Measurements from ENCODE around the gene PTPRR.

The PTPRR gene

DNA sequence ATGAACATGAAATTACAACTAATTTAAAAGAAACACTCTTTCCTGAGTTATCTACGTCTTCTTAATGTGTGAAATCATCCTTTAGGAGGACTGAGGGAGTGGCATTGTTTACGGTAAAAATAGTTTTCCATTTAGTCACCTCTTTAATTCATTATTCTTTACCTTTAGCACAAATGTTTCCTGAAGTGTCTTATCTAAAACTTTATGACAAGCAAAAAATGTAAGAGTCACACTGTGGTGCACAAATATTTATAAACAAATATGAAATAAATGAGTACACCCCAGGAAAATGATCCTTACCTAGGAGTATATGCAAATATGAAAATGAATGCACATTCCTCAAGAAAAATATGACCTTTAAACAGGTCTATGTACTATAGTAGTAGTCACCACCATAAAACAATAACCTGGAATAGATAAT, 104.6 kb downstream of the PTPRR start:
- Histone ChIP-seq H3F3A (ENCODE audit: insufficient read depth) (no peaks in the 10 kb centered on the region), H2AFZ (ENCODE audit: low read depth, low read length, severe bottlenecking) (no peak overlapping the region), H4K20me1 (ENCODE audit: low read depth, low read length) (no peaks in the 10 kb centered on the region), H3K27me3 (ENCODE audit: low read length) (no peaks in the 10 kb centered on the region), H3K4me3 (ENCODE audit: insufficient read depth, low read length, poor library complexity, severe bottlenecking) (no peak overlapping the region), H3K9ac (ENCODE audit: low read length) (no peak overlapping the region), H3K79me2 (ENCODE audit: insufficient read depth, low read length) (no peaks in the 10 kb centered on the region), H3K36me3 (ENCODE audit: low read length) (no peaks in the 10 kb centered on the region), H3K9me2 (replicated peaks; ENCODE audit: insufficient read depth, low read length) (no peaks in the 10 kb centered on the region), H3K27ac (ENCODE audit: low read depth, low read length) (no peak overlapping the region), H3K9me3 (ENCODE audit: insufficient read depth, low read length) (no peaks in the 10 kb centered on the region), H3K4me2 (ENCODE audit: low read depth, low read length, poor library complexity, severe bottlenecking) (no peak overlapping the region)
- TF ChIP-seq EZH2phosphoT487 (conservative IDR thresholded peaks at IDR 0.05; ENCODE audit: low read length), result no peak
- TF ChIP-seq, protein P1, sequence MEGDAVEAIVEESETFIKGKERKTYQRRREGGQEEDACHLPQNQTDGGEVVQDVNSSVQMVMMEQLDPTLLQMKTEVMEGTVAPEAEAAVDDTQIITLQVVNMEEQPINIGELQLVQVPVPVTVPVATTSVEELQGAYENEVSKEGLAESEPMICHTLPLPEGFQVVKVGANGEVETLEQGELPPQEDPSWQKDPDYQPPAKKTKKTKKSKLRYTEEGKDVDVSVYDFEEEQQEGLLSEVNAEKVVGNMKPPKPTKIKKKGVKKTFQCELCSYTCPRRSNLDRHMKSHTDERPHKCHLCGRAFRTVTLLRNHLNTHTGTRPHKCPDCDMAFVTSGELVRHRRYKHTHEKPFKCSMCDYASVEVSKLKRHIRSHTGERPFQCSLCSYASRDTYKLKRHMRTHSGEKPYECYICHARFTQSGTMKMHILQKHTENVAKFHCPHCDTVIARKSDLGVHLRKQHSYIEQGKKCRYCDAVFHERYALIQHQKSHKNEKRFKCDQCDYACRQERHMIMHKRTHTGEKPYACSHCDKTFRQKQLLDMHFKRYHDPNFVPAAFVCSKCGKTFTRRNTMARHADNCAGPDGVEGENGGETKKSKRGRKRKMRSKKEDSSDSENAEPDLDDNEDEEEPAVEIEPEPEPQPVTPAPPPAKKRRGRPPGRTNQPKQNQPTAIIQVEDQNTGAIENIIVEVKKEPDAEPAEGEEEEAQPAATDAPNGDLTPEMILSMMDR (IDR thresholded peaks at IDR 0.05; ENCODE audit: insufficient read depth, low read length, poor library complexity, severe bottlenecking), result no peak

DNA sequence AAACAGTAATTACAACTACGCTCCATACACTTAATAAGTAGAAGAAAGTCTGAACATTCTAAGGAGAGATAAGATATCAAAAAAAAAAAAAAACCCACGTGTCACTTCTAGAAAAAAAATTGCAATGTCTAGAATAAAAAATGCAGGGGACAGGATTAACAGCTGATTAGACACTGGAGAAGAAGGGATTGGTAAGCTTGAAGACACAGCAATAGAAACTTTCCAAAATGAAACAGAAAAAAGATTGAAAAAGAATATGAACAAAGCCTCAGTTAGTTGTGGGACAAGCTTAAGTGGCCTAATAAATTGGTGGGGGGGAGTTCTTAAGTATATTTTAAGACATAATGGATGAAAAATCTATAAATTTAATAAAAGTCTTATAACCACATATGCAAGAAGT, 105.5 kb downstream of the PTPRR start:
- H4K20me1 ChIP-seq (ENCODE audit: low read depth, low read length), result no peaks in the 10 kb centered on the region
- H2AFZ ChIP-seq (ENCODE audit: low read depth, low read length, severe bottlenecking), result no peak overlapping the region
- no peaks in the 10 kb centered on the region for H3K36me3 ChIP-seq (ENCODE audit: low read length)
- no peak for TF ChIP-seq EZH2phosphoT487 (conservative IDR thresholded peaks at IDR 0.05; ENCODE audit: low read length)
- TF ChIP-seq, protein P1 (IDR thresholded peaks at IDR 0.05; ENCODE audit: insufficient read depth, low read length, poor library complexity, severe bottlenecking), result no peak
- no peaks in the 10 kb centered on the region for H3F3A ChIP-seq (ENCODE audit: insufficient read depth)
- H3K9me2 ChIP-seq (replicated peaks; ENCODE audit: insufficient read depth, low read length), result no peaks in the 10 kb centered on the region
- no peak overlapping the region for H3K27ac ChIP-seq (ENCODE audit: low read depth, low read length)
- H3K27me3 ChIP-seq (ENCODE audit: low read length), result no peaks in the 10 kb centered on the region
- no peaks in the 10 kb centered on the region for H3K79me2 ChIP-seq (ENCODE audit: insufficient read depth, low read length)
- no peak overlapping the region for H3K4me2 ChIP-seq (ENCODE audit: low read depth, low read length, poor library complexity, severe bottlenecking)
- H3K9ac ChIP-seq (ENCODE audit: low read length), result no peak overlapping the region
- H3K9me3 ChIP-seq (ENCODE audit: insufficient read depth, low read length), result no peaks in the 10 kb centered on the region
- H3K4me3 ChIP-seq (ENCODE audit: insufficient read depth, low read length, poor library complexity, severe bottlenecking), result no peak overlapping the region

DNA sequence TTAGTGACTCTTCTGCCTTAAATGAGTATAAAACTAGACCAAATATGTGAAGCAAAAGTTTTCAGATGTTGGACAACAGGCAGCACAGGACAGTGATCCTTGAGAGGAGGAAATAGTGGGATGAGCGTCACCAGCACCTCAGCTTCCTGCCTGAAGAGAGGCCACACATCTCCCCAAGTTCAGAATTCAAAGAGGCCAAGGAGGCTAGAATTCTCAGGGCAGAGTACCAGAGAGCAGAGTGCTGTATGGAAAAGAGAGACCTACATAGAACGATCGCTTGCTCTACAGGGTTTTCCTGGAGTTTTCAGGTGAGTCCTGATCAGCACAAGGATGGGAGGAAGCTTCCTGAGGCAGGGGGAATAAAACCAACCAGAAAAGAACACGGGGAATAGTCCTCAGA, 107.0 kb downstream of the PTPRR start:
- no peak overlapping the region for H3K4me3 ChIP-seq (ENCODE audit: insufficient read depth, low read length, poor library complexity, severe bottlenecking)
- H3K9me2 ChIP-seq (replicated peaks; ENCODE audit: insufficient read depth, low read length), result no peaks in the 10 kb centered on the region
- H3K4me2 ChIP-seq (ENCODE audit: low read depth, low read length, poor library complexity, severe bottlenecking), result no peak overlapping the region
- H3F3A ChIP-seq (ENCODE audit: insufficient read depth), result no peaks in the 10 kb centered on the region
- H3K9ac ChIP-seq (ENCODE audit: low read length), result no peak overlapping the region
- no peaks in the 10 kb centered on the region for H3K9me3 ChIP-seq (ENCODE audit: insufficient read depth, low read length)
- no peaks in the 10 kb centered on the region for H3K36me3 ChIP-seq (ENCODE audit: low read length)
- H3K27ac ChIP-seq (ENCODE audit: low read depth, low read length), result no peak overlapping the region
- no peaks in the 10 kb centered on the region for H4K20me1 ChIP-seq (ENCODE audit: low read depth, low read length)
- H3K27me3 ChIP-seq (ENCODE audit: low read length), result no peaks in the 10 kb centered on the region
- TF ChIP-seq EZH2phosphoT487 (conservative IDR thresholded peaks at IDR 0.05; ENCODE audit: low read length), result no peak
- TF ChIP-seq, protein P1 (IDR thresholded peaks at IDR 0.05; ENCODE audit: insufficient read depth, low read length, poor library complexity, severe bottlenecking), result no peak
- no peaks in the 10 kb centered on the region for H3K79me2 ChIP-seq (ENCODE audit: insufficient read depth, low read length)
- no peak overlapping the region for H2AFZ ChIP-seq (ENCODE audit: low read depth, low read length, severe bottlenecking)

Measured in SU-DHL-6 (cell line).